ENCODE results near the gene SH3GL1. TPM values are rescaled to one million over a fixed set of nuclear protein-coding genes. Genes with fewer than 3 reads are reported as not detected.

The SH3GL1 gene
- total RNA-seq, 2 donors from 2014 or later: 35.4 to 54.7 TPM

DNA sequence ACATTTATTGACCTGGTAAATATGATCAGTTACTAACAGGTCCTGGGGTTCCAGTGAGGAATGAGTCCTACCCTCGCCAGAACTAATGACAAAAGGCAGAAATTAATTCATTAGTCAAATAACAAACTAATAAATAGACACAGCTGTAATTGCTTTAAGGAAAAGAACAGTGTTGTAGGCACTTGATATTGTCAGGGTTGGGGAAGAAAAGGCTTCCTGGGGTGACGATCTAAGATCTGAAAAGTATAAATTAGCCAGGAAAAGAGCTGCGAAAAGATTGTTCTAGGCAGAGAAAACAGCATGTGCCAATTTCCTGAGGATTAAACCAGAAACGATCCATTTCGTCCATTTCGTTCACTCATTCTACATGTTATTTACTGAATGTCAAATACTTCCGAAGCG lies 1.4 kb upstream of the SH3GL1 start:
- peak overlapping the region; percentile 97 for H3K27ac ChIP-seq
- no peak for DNase-seq (ENCODE audit: low spot score)
- H3K27me3 ChIP-seq (replicated peaks; ENCODE audit: insufficient read depth): no peaks in the 10 kb centered on the region
- intact Hi-C loops (cut with DNase I): loop anchor here (5.0 to 10.0 kb wide), 3 partner anchors 56 to 137 kb away; partner anchors contain the start of genes MPND and UBXN6
- peaks cover 22% of the 10 kb centered on the region for H3K4me1 ChIP-seq (replicated peaks)
- TF ChIP-seq POLR2AphosphoS5 (IDR thresholded peaks at IDR 0.05) (no peak), POLR2A (IDR thresholded peaks at IDR 0.05) (no peak)
- WGBS: 2% methylated on average over 8 of the region's 8 CpGs
- peak overlapping the region; percentile 72 to 96 for H3K4me3 ChIP-seq
- H3K36me3 ChIP-seq: no peaks in the 10 kb centered on the region
- H3K9me3 ChIP-seq: no peaks in the 10 kb centered on the region

DNA sequence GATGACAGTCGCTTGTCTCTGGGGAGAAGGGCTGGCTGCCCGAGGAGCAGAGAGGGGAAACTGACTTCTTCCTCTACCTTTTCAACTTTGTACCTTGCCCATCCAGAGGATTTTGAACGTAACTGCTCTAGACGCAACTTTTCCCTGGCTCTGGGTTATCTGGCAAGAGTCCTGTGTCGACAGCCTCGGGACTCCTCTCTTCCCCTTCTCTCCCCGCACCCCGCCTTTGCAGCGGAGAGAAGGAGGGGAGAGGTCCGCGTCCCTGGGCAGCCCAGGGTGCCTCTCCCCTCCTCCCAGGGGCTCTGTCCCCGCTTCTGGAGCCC lies 574 bp downstream of the SH3GL1 start:
- Histone ChIP-seq H3K36me3 (no peaks in the 10 kb centered on the region), H3K27me3 (replicated peaks; ENCODE audit: insufficient read depth) (no peaks in the 10 kb centered on the region), H3K9me3 (no peaks in the 10 kb centered on the region), H3K4me1 (replicated peaks) (peaks cover 22% of the 10 kb centered on the region), H3K27ac (peak overlapping the region; percentile 96 to 98), H3K4me3 (peak overlapping the region; percentile 94 to 95)
- TF ChIP-seq, protein P1, sequence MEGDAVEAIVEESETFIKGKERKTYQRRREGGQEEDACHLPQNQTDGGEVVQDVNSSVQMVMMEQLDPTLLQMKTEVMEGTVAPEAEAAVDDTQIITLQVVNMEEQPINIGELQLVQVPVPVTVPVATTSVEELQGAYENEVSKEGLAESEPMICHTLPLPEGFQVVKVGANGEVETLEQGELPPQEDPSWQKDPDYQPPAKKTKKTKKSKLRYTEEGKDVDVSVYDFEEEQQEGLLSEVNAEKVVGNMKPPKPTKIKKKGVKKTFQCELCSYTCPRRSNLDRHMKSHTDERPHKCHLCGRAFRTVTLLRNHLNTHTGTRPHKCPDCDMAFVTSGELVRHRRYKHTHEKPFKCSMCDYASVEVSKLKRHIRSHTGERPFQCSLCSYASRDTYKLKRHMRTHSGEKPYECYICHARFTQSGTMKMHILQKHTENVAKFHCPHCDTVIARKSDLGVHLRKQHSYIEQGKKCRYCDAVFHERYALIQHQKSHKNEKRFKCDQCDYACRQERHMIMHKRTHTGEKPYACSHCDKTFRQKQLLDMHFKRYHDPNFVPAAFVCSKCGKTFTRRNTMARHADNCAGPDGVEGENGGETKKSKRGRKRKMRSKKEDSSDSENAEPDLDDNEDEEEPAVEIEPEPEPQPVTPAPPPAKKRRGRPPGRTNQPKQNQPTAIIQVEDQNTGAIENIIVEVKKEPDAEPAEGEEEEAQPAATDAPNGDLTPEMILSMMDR (IDR thresholded peaks at IDR 0.05): no peak
- TF ChIP-seq POLR2AphosphoS5 (IDR thresholded peaks at IDR 0.05): no peak
- TF ChIP-seq POLR2A (IDR thresholded peaks at IDR 0.05): no peak
- under 1% methylated on average over 12 of the region's 12 CpGs for WGBS
- intact Hi-C loops (cut with DNase I): loop anchor here (5.0 to 10.0 kb wide), 3 partner anchors 57 to 135 kb away; partner anchors contain the start of genes MPND and UBXN6
- no peak for DNase-seq (ENCODE audit: low spot score)

DNA sequence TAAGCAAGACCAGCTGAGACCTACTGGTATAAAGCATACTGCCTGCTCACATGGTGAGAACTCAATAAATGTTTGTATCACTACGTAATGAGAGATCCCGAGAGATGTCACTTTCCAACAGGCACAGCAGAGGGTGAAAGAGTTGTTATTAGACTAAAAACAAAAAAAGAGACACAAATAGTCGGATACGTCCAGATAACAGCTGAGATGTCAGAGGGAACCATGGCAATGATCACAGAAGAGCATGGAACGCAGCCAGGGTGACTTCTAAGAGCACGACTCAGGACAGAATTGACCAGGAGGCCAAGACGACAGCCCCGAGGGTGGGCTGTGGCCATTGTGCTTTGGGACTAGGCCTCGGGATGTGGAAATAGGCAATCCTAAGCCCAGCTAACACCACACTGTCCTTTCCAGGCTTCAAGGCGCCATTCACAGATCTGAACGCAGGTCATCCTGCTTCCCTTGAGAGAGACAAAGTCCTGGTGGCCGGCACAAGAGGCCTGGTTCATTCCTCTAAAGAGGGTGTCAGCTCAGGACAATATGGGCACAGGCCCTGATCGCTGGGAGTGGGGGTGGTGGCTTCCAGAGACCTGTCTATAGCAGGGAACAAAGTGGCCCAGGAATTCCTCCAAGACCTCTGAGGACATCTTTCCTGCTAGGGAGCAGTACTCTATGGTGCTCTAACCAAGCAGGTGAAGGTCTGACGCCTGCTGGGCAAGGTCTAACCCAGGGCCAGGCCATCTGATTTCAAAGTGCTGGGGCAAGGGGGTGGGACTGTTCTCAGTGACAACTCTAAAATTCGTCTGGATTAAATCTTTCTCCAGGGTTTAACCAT lies 3.2 kb downstream of the SH3GL1 start:
- peaks cover 32% of the 10 kb centered on the region for H3K4me1 ChIP-seq (replicated peaks)
- no peak for TF ChIP-seq POLR2A (IDR thresholded peaks at IDR 0.05)
- no peak for TF ChIP-seq POLR2AphosphoS5 (IDR thresholded peaks at IDR 0.05)
- TF ChIP-seq, protein P1 (IDR thresholded peaks at IDR 0.05): no peak
- H3K9me3 ChIP-seq: no peaks in the 10 kb centered on the region
- peak overlapping the region in 1 of 2 donors; percentile 13 for H3K27ac ChIP-seq
- no peaks in the 10 kb centered on the region for H3K27me3 ChIP-seq (replicated peaks; ENCODE audit: insufficient read depth)
- no peaks in the 10 kb centered on the region for H3K36me3 ChIP-seq
- WGBS: 63% methylated on average over 15 of the region's 15 CpGs
- DNase-seq (ENCODE audit: low spot score): no peak
- no peak overlapping the region for H3K4me3 ChIP-seq
- intact Hi-C loops (cut with DNase I): loop anchor here (2.0 kb wide), 1 partner anchor 24 kb away; no protein-coding TSS in a partner anchor

DNA sequence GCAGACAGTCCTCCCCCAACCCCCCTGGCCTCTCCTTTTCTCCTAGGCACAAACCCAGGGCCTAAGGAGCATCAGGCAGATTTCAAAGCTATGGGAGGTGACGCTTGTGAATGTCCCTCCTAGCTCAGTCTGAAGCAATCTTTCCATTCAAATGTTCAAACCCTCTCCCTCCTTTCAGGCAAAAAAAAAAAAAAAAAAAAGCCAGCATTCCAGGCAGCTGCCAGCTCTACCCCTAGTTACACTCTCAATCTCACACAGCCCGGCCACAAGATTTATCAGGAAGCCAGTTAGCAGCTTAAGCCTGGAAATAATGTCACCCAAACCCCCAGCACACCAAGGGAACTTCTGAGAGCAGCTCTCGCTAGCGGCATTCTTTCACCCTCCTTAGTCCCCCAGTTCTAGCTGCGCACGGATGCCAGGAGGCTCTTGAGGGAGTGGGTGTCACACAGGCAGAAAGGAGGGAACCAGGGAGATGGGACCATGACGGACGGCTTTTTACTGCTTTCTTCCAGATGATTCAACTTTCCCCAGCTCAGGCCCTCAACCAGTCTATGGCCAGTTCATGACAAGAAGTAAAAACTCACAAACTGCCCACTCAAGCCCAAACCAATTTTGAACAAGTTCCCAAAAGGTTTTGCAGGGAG lies 6.3 kb downstream of the SH3GL1 start:
- DNase-seq (ENCODE audit: low spot score): no peak
- Histone ChIP-seq H3K36me3 (no peaks in the 10 kb centered on the region), H3K9me3 (no peaks in the 10 kb centered on the region), H3K4me1 (replicated peaks) (peaks cover 52% of the 10 kb centered on the region), H3K27me3 (replicated peaks; ENCODE audit: insufficient read depth) (no peaks in the 10 kb centered on the region), H3K27ac (no peak overlapping the region), H3K4me3 (no peak overlapping the region)
- intact Hi-C loops (cut with DNase I): no loop called here
- no peak for TF ChIP-seq POLR2AphosphoS5 (IDR thresholded peaks at IDR 0.05)
- no peak for TF ChIP-seq POLR2A (IDR thresholded peaks at IDR 0.05)
- TF ChIP-seq, protein P1 (IDR thresholded peaks at IDR 0.05): no peak
- WGBS: 39% methylated on average over 8 of the region's 8 CpGs

DNA sequence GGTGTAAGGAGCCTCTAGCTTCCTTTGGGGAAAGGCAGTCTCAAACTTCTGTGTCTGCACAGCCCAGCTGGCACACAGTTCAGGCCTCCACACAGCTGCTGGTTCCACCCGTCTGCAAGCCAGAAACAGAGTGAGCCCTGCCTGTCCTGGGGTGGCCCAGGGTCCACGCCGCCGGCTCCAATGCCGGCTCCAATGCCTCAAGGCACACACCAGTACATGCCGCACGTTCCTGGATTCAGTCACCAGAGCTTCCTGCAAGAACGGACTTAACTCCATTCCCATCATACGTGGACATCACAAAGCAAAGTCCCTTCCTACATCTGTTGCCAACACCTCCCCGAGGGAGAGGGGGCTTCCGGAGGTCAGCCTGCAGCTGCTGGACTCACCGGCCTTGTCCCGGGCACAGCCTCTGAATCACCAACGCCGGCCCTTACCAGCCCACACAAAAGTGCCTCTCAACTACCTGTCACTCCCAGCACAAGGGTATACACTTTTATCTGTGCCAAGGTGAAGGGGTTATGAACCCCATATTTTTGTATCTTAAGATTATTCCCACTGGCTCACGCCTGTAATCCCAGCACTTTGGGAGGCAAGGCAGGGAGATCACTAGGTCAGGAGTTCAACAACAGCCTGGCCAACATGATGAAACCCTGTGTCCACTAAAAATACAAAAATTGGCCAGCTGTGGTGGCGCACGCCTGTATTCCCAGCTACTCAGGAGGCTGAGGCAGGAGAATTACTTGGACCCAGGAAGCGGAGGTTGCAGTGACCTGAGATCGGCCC lies 8.5 kb downstream of the SH3GL1 start:
- no peak overlapping the region for H3K4me3 ChIP-seq
- H3K4me1 ChIP-seq (replicated peaks): peaks cover 57% of the 10 kb centered on the region
- peak overlapping the region; percentile 85 to 86 for H3K27ac ChIP-seq
- 31% methylated on average over 20 of the region's 20 CpGs for WGBS
- intact Hi-C loops (cut with DNase I): no loop called here
- no peak for DNase-seq (ENCODE audit: low spot score)
- no peak for TF ChIP-seq POLR2A (IDR thresholded peaks at IDR 0.05)
- TF ChIP-seq POLR2AphosphoS5 (IDR thresholded peaks at IDR 0.05): peak; percentile 10
- TF ChIP-seq, protein P1 (IDR thresholded peaks at IDR 0.05): no peak
- H3K9me3 ChIP-seq: no peaks in the 10 kb centered on the region
- no peaks in the 10 kb centered on the region for H3K36me3 ChIP-seq
- no peaks in the 10 kb centered on the region for H3K27me3 ChIP-seq (replicated peaks; ENCODE audit: insufficient read depth)

Data from prostate gland (tissue), 2 donors.